ENCODE measurements around the gene B9D1.

Gene B9D1

GRCh38 chr17:19305256-19305655 is 57.3 kb downstream of the B9D1 start:
- no peak for ATAC-seq (ENCODE audit: insufficient read depth, low read depth)
- Histone ChIP-seq H3K79me2 (ENCODE audit: insufficient read depth, low read length) (no peaks in the 10 kb centered on the region), H3K9ac (ENCODE audit: low read depth, low read length) (no peak overlapping the region), H3K4me2 (ENCODE audit: insufficient read depth, low read length) (no peak overlapping the region), H3K4me3 (ENCODE audit: low read depth in 1 of 2, low read length in 2 of 2) (no peak overlapping the region), H3K36me3 (ENCODE audit: insufficient read depth, low read length) (no peaks in the 10 kb centered on the region), H3K27ac (ENCODE audit: low read length) (no peak overlapping the region), H3K9me3 (ENCODE audit: insufficient read depth, low read length, severe bottlenecking) (no peaks in the 10 kb centered on the region), H2AFZ (ENCODE audit: low read depth, low read length) (no peak overlapping the region), H3K4me1 (ENCODE audit: insufficient read depth, low read length) (peaks cover 35% of the 10 kb centered on the region), H4K20me1 (ENCODE audit: insufficient read depth, low read length) (peaks cover 60% of the 10 kb centered on the region), H3K27me3 (ENCODE audit: insufficient read depth, low read length, poor library complexity) (peaks cover 26% of the 10 kb centered on the region)
- no peak for DNase-seq
- TF ChIP-seq EZH2 (IDR thresholded peaks at IDR 0.05; ENCODE audit: borderline replicate concordance, low read depth, low read length, severe bottlenecking) (no peak), CTCF (IDR thresholded peaks at IDR 0.05; ENCODE audit: borderline replicate concordance, extremely low read depth, low read length, poor library complexity, severe bottlenecking) (no peak)

GRCh38 chr17:19304751-19305150 is 57.8 kb downstream of the B9D1 start:
- Histone ChIP-seq H3K27ac (ENCODE audit: low read length) (no peak overlapping the region), H3K4me2 (ENCODE audit: insufficient read depth, low read length) (no peak overlapping the region), H4K20me1 (ENCODE audit: insufficient read depth, low read length) (peaks cover 55% of the 10 kb centered on the region), H3K4me3 (ENCODE audit: low read depth in 1 of 2, low read length in 2 of 2) (no peak overlapping the region), H3K79me2 (ENCODE audit: insufficient read depth, low read length) (no peaks in the 10 kb centered on the region), H3K27me3 (ENCODE audit: insufficient read depth, low read length, poor library complexity) (peaks cover 25% of the 10 kb centered on the region), H3K36me3 (ENCODE audit: insufficient read depth, low read length) (no peaks in the 10 kb centered on the region), H2AFZ (ENCODE audit: low read depth, low read length) (no peak overlapping the region), H3K9me3 (ENCODE audit: insufficient read depth, low read length, severe bottlenecking) (no peaks in the 10 kb centered on the region), H3K9ac (ENCODE audit: low read depth, low read length) (no peak overlapping the region), H3K4me1 (ENCODE audit: insufficient read depth, low read length) (peaks cover 35% of the 10 kb centered on the region)
- TF ChIP-seq EZH2 (IDR thresholded peaks at IDR 0.05; ENCODE audit: borderline replicate concordance, low read depth, low read length, severe bottlenecking) (no peak), CTCF (IDR thresholded peaks at IDR 0.05; ENCODE audit: borderline replicate concordance, extremely low read depth, low read length, poor library complexity, severe bottlenecking) (no peak)
- DNase-seq (no peak), ATAC-seq (ENCODE audit: insufficient read depth, low read depth) (no peak)

DNA sequence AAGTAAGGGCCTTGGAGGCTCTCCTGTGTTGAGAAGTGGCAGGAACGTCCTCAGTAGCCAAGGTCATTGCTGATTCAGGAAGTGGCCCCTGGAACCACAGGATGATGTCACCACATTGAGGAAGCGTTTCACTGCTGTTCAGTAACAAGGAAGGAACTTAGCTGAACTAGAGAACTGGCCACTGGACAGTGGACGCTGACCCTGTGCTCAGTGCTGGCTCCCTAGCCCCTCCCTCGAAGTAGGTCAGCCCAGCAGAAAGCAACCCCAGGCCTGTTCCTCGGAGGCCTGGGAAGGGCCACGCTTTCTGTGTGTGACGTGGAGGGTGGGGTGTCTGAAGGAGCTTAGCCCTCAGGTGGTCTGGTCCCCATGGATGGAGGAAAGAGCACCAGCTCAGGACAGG is 58.3 kb downstream of the B9D1 start:
- Histone ChIP-seq H3K36me3 (ENCODE audit: insufficient read depth, low read length) (no peaks in the 10 kb centered on the region), H3K4me1 (ENCODE audit: insufficient read depth, low read length) (peaks cover 35% of the 10 kb centered on the region), H3K79me2 (ENCODE audit: insufficient read depth, low read length) (no peaks in the 10 kb centered on the region), H3K27ac (ENCODE audit: low read length) (no peak overlapping the region), H3K4me2 (ENCODE audit: insufficient read depth, low read length) (no peak overlapping the region), H4K20me1 (ENCODE audit: insufficient read depth, low read length) (peaks cover 56% of the 10 kb centered on the region), H2AFZ (ENCODE audit: low read depth, low read length) (no peak overlapping the region), H3K4me3 (ENCODE audit: low read depth in 1 of 2, low read length in 2 of 2) (no peak overlapping the region), H3K9me3 (ENCODE audit: insufficient read depth, low read length, severe bottlenecking) (no peaks in the 10 kb centered on the region), H3K27me3 (ENCODE audit: insufficient read depth, low read length, poor library complexity) (peaks cover 24% of the 10 kb centered on the region), H3K9ac (ENCODE audit: low read depth, low read length) (no peak overlapping the region)
- ATAC-seq (ENCODE audit: insufficient read depth, low read depth) (no peak), DNase-seq (no peak)
- no peak for TF ChIP-seq CTCF (IDR thresholded peaks at IDR 0.05; ENCODE audit: borderline replicate concordance, extremely low read depth, low read length, poor library complexity, severe bottlenecking)
- no peak for TF ChIP-seq EZH2 (IDR thresholded peaks at IDR 0.05; ENCODE audit: borderline replicate concordance, low read depth, low read length, severe bottlenecking)

- no peak overlapping the region for H2AFZ ChIP-seq (ENCODE audit: low read depth, low read length)
- H3K4me1 ChIP-seq (ENCODE audit: insufficient read depth, low read length): peaks cover 35% of the 10 kb centered on the region
- H3K27ac ChIP-seq (ENCODE audit: low read length): no peak overlapping the region
- peaks cover 29% of the 10 kb centered on the region for H3K27me3 ChIP-seq (ENCODE audit: insufficient read depth, low read length, poor library complexity)
- H3K9me3 ChIP-seq (ENCODE audit: insufficient read depth, low read length, severe bottlenecking): no peaks in the 10 kb centered on the region
- H3K9ac ChIP-seq (ENCODE audit: low read depth, low read length): no peak overlapping the region
- H3K36me3 ChIP-seq (ENCODE audit: insufficient read depth, low read length): no peaks in the 10 kb centered on the region
- no peak overlapping the region for H3K4me2 ChIP-seq (ENCODE audit: insufficient read depth, low read length)
- no peak for DNase-seq
- ATAC-seq (ENCODE audit: insufficient read depth, low read depth): no peak
- peaks cover 56% of the 10 kb centered on the region for H4K20me1 ChIP-seq (ENCODE audit: insufficient read depth, low read length)
- H3K4me3 ChIP-seq (ENCODE audit: low read depth in 1 of 2, low read length in 2 of 2): no peak overlapping the region
- no peaks in the 10 kb centered on the region for H3K79me2 ChIP-seq (ENCODE audit: insufficient read depth, low read length)
- TF ChIP-seq CTCF (IDR thresholded peaks at IDR 0.05; ENCODE audit: borderline replicate concordance, extremely low read depth, low read length, poor library complexity, severe bottlenecking) (no peak), EZH2 (IDR thresholded peaks at IDR 0.05; ENCODE audit: borderline replicate concordance, low read depth, low read length, severe bottlenecking) (no peak)
Observed at GRCh38 chr17:19303367-19303776, 59.2 kb downstream of the B9D1 start.
